HL-60 (cell line): ENCODE results near the gene NAP1L5.

Experiments used
- DNase-seq, 2 experiments: peaks; one replicate each; pipeline ENCODE4 v3.0.0-alpha.2; 2010 to 2020; ENCODE audit warnings: low read depth in 1 of 2, low spot score in 1 of 2
- H3K27ac ChIP-seq: fragments of 250-450 bp; sonication (Bioruptor Pico); replicated peaks from 2 replicates; pipeline ENCODE4 v1.5.1; 2020; ENCODE audit warnings: mild to moderate bottlenecking, moderate library complexity
- H3K27me3 ChIP-seq: fragments of 250-450 bp; sonication (Bioruptor Pico); 2 replicates; pipeline ENCODE4 v1.5.1; 2021; ENCODE audit warnings: mild to moderate bottlenecking, moderate library complexity; ENCODE audit not compliant: insufficient read depth, poor library complexity, severe bottlenecking
- H3K4me3 ChIP-seq: replicated peaks from 2 replicates; pipeline ENCODE4 v1.5.1; 2011; ENCODE audit warnings: mild to moderate bottlenecking, control low read depth, low read length; ENCODE audit not compliant: insufficient read depth
- GABPA ChIP-seq: IDR thresholded peaks from 2 replicates; pipeline ENCODE4 v1.6.1; 2012; ENCODE audit warnings: low read depth
- POLR2AphosphoS5 ChIP-seq: IDR thresholded peaks from 2 replicates; pipeline ENCODE4 v1.6.1; 2012; ENCODE audit warnings: low read depth
- REST ChIP-seq: IDR thresholded peaks from 2 replicates; pipeline ENCODE4 v1.6.1; 2012; ENCODE audit warnings: low read depth; ENCODE audit not compliant: insufficient replicate concordance
- SPI1 ChIP-seq: IDR thresholded peaks from 2 replicates; pipeline ENCODE4 v1.6.1; 2012; ENCODE audit warnings: low read depth, mild to moderate bottlenecking, borderline replicate concordance
- TF ChIP-seq, protein P1 (sequence below): IDR thresholded peaks from one replicate; pipeline ENCODE4 v1.5.1; 2011; ENCODE audit warnings: low read length, control low read depth, inconsistent platforms; ENCODE audit not compliant: insufficient read depth

Gene NAP1L5

DNA sequence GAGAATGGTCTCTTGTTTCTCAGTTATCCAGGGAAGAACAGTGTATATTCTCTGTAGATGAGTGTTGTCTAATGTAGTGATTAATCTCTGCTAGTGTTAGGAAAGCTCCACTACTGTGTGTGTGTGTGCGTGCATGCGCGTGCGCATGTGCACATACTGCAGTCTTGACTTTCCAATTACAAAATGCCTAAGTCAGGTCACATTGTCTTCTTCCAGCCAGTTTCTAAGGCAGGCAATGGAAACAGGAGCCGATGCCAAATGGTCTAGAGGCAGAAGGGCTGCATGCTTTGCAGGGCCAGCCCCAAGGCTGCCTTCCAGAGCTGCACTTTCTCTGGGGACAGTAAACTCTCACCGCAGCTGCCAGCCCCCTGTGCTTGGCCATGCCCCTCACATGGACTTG lies 30.5 kb upstream of the NAP1L5 start:
- H3K27me3 ChIP-seq = no peaks in the 10 kb centered on the region
- H3K4me3 ChIP-seq = no peak overlapping the region
- no peak for TF ChIP-seq POLR2AphosphoS5
- no peak for TF ChIP-seq GABPA
- no peak for TF ChIP-seq REST
- TF ChIP-seq, protein P1, sequence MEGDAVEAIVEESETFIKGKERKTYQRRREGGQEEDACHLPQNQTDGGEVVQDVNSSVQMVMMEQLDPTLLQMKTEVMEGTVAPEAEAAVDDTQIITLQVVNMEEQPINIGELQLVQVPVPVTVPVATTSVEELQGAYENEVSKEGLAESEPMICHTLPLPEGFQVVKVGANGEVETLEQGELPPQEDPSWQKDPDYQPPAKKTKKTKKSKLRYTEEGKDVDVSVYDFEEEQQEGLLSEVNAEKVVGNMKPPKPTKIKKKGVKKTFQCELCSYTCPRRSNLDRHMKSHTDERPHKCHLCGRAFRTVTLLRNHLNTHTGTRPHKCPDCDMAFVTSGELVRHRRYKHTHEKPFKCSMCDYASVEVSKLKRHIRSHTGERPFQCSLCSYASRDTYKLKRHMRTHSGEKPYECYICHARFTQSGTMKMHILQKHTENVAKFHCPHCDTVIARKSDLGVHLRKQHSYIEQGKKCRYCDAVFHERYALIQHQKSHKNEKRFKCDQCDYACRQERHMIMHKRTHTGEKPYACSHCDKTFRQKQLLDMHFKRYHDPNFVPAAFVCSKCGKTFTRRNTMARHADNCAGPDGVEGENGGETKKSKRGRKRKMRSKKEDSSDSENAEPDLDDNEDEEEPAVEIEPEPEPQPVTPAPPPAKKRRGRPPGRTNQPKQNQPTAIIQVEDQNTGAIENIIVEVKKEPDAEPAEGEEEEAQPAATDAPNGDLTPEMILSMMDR = no peak
- no peak for TF ChIP-seq SPI1
- DNase-seq = no peak
- H3K27ac ChIP-seq = no peak overlapping the region

DNA sequence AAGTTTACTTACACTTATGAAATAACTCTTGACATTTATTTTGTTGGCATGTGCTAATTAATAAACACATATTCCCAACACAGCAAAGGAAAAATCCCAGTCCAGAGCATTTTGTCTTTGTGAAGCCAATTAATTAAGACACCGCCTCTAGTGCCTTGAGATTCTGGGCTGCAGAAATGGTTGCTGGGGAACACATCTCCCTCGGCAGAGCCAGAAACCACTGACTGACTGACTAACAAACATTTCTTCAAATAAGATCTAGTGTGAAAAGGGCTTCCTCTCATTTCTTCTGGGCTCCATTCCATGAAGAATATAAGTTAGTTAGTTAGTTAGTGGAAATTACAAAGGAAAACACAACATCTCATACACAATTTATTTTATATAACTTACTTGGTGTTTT lies 28.4 kb upstream of the NAP1L5 start:
- DNase-seq = no peak
- Histone ChIP-seq H3K27ac (no peak overlapping the region), H3K27me3 (no peaks in the 10 kb centered on the region), H3K4me3 (no peak overlapping the region)
- TF ChIP-seq SPI1 (no peak), POLR2AphosphoS5 (no peak), GABPA (no peak), REST (no peak)
- TF ChIP-seq, protein P1 = no peak

DNA sequence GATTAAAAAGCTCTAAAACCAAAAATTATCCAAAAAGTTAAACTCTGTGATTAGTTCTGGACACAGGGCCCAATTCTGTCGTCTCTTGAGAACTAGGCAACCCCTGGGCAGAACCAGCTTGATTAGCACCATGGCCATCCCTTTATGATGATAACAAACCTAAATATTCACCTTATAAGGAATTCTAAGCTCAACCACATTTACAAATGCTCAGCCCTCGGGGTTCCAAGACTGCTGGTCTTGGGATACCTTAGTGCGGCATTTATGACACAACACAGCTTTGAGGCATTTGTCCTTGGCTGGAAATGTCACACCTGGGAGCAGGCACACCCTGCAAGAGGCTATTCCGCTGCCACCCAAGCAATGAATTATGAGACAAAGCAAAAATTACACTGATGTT lies 27.5 kb upstream of the NAP1L5 start:
- no peak for DNase-seq
- Histone ChIP-seq H3K4me3 (no peak overlapping the region), H3K27ac (no peak overlapping the region), H3K27me3 (no peaks in the 10 kb centered on the region)
- TF ChIP-seq POLR2AphosphoS5 (no peak), GABPA (no peak), REST (no peak), SPI1 (no peak)

DNA sequence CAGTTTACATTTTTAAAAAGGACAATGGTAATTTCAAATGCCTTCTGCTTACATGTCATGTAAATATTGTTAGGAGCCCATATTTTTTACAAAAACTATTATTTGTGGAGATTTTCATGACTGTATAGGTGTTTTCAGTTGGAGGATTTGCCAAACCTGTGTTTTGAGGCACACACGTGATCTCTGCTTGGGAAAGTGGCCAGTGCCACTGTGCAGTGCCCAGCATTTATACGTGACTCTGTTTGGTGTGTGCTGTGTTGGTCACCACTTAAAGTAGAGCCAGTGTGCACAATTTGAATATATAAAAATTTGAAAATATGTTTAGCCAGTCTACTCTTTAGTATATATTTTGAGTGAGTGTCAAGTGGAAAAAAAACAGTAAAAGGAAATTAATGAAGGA lies 26.8 kb upstream of the NAP1L5 start:
- no peak for DNase-seq
- no peaks in the 10 kb centered on the region for H3K27me3 ChIP-seq
- TF ChIP-seq POLR2AphosphoS5 (no peak), SPI1 (no peak), GABPA (no peak), REST (no peak)
- TF ChIP-seq, protein P1 = no peak
- no peak overlapping the region for H3K27ac ChIP-seq
- H3K4me3 ChIP-seq = no peak overlapping the region
